PC-9 (cell line): ENCODE measurements around the gene BAIAP2L1. TPM values are rescaled to one million over a fixed set of nuclear protein-coding genes. Genes with fewer than 3 reads are reported as not detected.
A peak's percentile ranks its signal among the peaks of the same experiment; 100 is the strongest.

Experiments
- BruUV-seq: library from RNA; stranded (reverse); fragments of 400-500 nt; replicated peaks from 2 replicates; lab custom pipeline; 2021; lab: Mats Ljungman, UMichigan
- CTCF ChIA-PET: fragments of 300-600 bp; sonication (Branson Sonifier 250); formaldehyde crosslinking; loops from one replicate; lab custom pipeline; 2022; ENCODE audit warnings: antibody characterized with exemption; lab: Charles Lee
- POLR2A ChIA-PET: fragments of 300-600 bp; sonication (Branson Sonifier 250); formaldehyde crosslinking; loops from one replicate; lab custom pipeline; 2022; ENCODE audit warnings: antibody characterized with exemption; ENCODE audit not compliant: unreplicated experiment; lab: Charles Lee
- DNase-seq, 2 experiments: peaks; one replicate each; pipeline versions ENCODE4 v3.0.0 to v3.0.0-alpha.2; 2015 to 2022; ENCODE audit warnings: mixed read lengths in 1 of 2
- H2AFZ ChIP-seq: fragments of 200-600 bp; sonication (generic); 2 replicates; pipeline ENCODE4 v1.8.1; 2017; ENCODE audit warnings: antibody characterized with exemption
- H3F3A ChIP-seq: fragments of 200-600 bp; sonication (generic); 2 replicates; pipeline ENCODE4 v1.8.1; 2017; ENCODE audit warnings: antibody characterized with exemption, mild to moderate bottlenecking, low read depth; ENCODE audit not compliant: insufficient read depth
- H3K27ac ChIP-seq: fragments of 200-600 bp; sonication (generic); 2 replicates; pipeline ENCODE4 v1.6.1; 2016; ENCODE audit warnings: mixed run types
- H3K27me3 ChIP-seq: fragments of 200-600 bp; sonication (generic); 2 replicates; pipeline ENCODE4 v1.6.1; 2016; ENCODE audit warnings: low read depth, mixed run types; ENCODE audit not compliant: insufficient read depth
- H3K36me3 ChIP-seq: fragments of 200-600 bp; sonication (generic); 2 replicates; pipeline ENCODE4 v1.6.1; 2016; ENCODE audit warnings: low read depth, mixed run types
- H3K4me1 ChIP-seq: fragments of 200-600 bp; sonication (generic); replicated peaks from 2 replicates; pipeline ENCODE4 v1.6.1; 2016; ENCODE audit warnings: mixed run types; ENCODE audit not compliant: insufficient read depth
- H3K4me2 ChIP-seq: fragments of 200-600 bp; sonication (generic); 2 replicates; pipeline ENCODE4 v1.6.1; 2017; ENCODE audit warnings: mixed run types
- H3K4me3 ChIP-seq: fragments of 200-600 bp; sonication (generic); 2 replicates; pipeline ENCODE4 v1.6.1; 2016; ENCODE audit warnings: mixed run types
- H3K79me2 ChIP-seq: fragments of 200-600 bp; sonication (generic); 2 replicates; pipeline ENCODE4 v1.6.1; 2017; ENCODE audit warnings: low read depth, mixed run types
- H3K9me2 ChIP-seq: fragments of 200-600 bp; sonication (generic); 2 replicates; pipeline ENCODE4 v1.8.1; 2017; ENCODE audit warnings: mild to moderate bottlenecking; ENCODE audit not compliant: insufficient read depth
- H3K9me3 ChIP-seq: fragments of 200-600 bp; sonication (generic); 2 replicates; pipeline ENCODE4 v1.8.1; 2016; ENCODE audit warnings: low read depth; ENCODE audit not compliant: insufficient read depth
- H4K20me1 ChIP-seq: fragments of 200-600 bp; sonication (generic); 2 replicates; pipeline ENCODE4 v1.8.1; 2017; ENCODE audit not compliant: insufficient read depth
- EZH2 ChIP-seq: fragments of 200-600 bp; sonication (generic); IDR thresholded peaks from 2 replicates; pipeline ENCODE4 v1.8.0; 2017; ENCODE audit warnings: antibody characterized with exemption, low read depth
- intact Hi-C: fragments of 100-400 bp; cut with micrococcal nuclease; formaldehyde crosslinking; loops from one replicate; pipeline ENCODE4 v1.10.0; 2022; ENCODE audit not compliant: unreplicated experiment
- total RNA-seq: library from RNA; stranded (reverse); gene quantifications from 2 replicates; pipeline ENCODE4 v1.2.3, GENCODE V29; 2021
- TF ChIP-seq, protein P1 (sequence below): fragments of 200-600 bp; sonication (generic); conservative IDR thresholded peaks from 2 replicates; pipeline ENCODE4 v1.6.1; 2017; ENCODE audit warnings: mixed run types, antibody characterized with exemption, mild to moderate bottlenecking, moderate library complexity

Gene BAIAP2L1
- total RNA-seq, 1 experiment from 2014 or later, result 89.4 TPM

DNA sequence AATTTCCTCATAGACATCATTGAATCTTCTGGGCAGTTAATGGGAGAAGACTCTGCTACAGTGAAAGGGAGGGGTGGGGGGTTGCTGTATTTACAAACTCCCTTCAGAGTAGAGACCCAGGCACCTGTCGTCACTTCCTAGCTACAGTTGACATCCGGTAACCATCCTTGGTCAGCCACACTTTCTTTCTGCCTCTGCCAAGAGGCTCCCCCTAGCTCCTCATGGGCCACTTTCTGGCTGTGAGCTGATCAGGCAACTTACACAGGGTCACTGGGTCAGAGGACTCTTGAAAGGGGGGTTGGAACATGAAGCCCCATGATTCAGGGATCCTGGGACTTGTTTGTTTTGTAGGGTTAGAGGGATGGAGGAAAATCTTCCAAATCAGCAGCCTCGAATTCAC, 150.1 kb downstream of the BAIAP2L1 start:
- DNase-seq, result peak; percentile 26 to 43
- Histone ChIP-seq H3K4me3 (peak overlapping the region; percentile 100), H3F3A (peaks cover 23% of the 10 kb centered on the region), H3K79me2 (peaks cover 41% of the 10 kb centered on the region), H3K27me3 (no peaks in the 10 kb centered on the region), H3K9me2 (no peaks in the 10 kb centered on the region), H3K4me1 (peaks cover 25% of the 10 kb centered on the region), H3K9me3 (no peaks in the 10 kb centered on the region), H2AFZ (peak overlapping the region; percentile 98), H3K27ac (peak overlapping the region; percentile 71), H3K4me2 (peak overlapping the region; percentile 92), H4K20me1 (no peaks in the 10 kb centered on the region), H3K36me3 (no peaks in the 10 kb centered on the region)
- POLR2A ChIA-PET, result interaction anchor here (0.7 kb wide), 2 partner anchors 53 to 104 kb away, joined by 4 to 17 read pairs; no protein-coding TSS in a partner anchor
- BruUV-seq, result TSS peak; percentile 50
- CTCF ChIA-PET, result interaction anchor here (0.7 to 1.0 kb wide), 5 partner anchors 18 to 379 kb away, joined by 3 to 11 read pairs (median 3); partner anchors contain the start of gene ASNS
- TF ChIP-seq EZH2, result no peak
- TF ChIP-seq, protein P1, sequence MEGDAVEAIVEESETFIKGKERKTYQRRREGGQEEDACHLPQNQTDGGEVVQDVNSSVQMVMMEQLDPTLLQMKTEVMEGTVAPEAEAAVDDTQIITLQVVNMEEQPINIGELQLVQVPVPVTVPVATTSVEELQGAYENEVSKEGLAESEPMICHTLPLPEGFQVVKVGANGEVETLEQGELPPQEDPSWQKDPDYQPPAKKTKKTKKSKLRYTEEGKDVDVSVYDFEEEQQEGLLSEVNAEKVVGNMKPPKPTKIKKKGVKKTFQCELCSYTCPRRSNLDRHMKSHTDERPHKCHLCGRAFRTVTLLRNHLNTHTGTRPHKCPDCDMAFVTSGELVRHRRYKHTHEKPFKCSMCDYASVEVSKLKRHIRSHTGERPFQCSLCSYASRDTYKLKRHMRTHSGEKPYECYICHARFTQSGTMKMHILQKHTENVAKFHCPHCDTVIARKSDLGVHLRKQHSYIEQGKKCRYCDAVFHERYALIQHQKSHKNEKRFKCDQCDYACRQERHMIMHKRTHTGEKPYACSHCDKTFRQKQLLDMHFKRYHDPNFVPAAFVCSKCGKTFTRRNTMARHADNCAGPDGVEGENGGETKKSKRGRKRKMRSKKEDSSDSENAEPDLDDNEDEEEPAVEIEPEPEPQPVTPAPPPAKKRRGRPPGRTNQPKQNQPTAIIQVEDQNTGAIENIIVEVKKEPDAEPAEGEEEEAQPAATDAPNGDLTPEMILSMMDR, result no peak
- intact Hi-C loops, result loop anchor here (1.0 kb wide), 1 partner anchor 34 kb away; no protein-coding TSS in a partner anchor

DNA sequence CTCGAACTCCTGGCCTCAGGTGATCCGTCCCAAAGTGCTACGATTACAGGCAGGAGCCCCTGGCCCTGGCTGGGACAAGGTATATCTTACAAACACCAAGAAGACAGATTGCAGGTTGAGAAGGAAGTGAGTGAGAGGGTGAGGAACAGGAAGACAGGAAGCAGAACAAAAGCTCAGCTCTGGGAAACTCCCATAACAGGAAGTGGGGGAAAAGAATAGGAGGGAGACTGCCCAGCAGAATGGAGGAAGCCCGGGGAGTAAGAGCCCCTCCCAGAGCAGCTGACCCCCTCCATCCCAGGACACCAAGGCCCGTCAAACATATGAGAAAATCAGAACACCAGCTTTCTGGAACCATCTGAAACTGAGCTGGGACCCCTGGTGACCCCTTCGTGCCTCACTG, 151.8 kb downstream of the BAIAP2L1 start:
- Histone ChIP-seq H3K4me1 (peaks cover 25% of the 10 kb centered on the region), H3K9me3 (no peaks in the 10 kb centered on the region), H3K27ac (no peak overlapping the region), H3K9me2 (no peaks in the 10 kb centered on the region), H3K4me3 (no peak overlapping the region), H3K79me2 (peaks cover 31% of the 10 kb centered on the region), H3K4me2 (0 out of 2 replicates have a peak overlapping the region, but pooled peaks have one; percentile 92), H3F3A (peaks cover 23% of the 10 kb centered on the region), H3K36me3 (no peaks in the 10 kb centered on the region), H2AFZ (no peak overlapping the region), H4K20me1 (no peaks in the 10 kb centered on the region), H3K27me3 (no peaks in the 10 kb centered on the region)
- no peak for DNase-seq
- CTCF ChIA-PET, result no interaction called here
- intact Hi-C loops, result no loop called here
- POLR2A ChIA-PET, result no interaction called here
- TF ChIP-seq EZH2, result no peak
- TF ChIP-seq, protein P1, result no peak
- BruUV-seq, result no TSS peak

DNA sequence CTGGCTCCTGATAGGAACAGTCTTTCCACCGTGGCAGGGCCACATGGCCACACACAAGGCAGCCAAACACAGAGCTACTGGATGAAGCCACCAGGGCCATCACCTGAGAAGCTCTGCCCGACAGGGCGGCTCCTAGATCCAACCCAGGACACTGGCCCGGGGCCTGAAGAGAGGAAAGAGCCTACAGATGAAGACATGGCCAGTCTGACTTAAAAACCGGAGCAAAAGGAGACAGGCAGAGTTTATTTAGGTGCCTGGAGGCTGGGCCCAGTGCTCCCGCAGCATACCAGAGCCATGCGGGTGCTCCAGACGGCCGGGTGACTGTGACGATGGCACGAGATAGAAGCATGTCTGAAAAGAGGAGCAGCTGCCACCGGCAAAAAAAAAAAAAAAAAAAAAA, 152.7 kb downstream of the BAIAP2L1 start:
- no peaks in the 10 kb centered on the region for H4K20me1 ChIP-seq
- BruUV-seq, result no TSS peak
- no peak overlapping the region for H3K4me2 ChIP-seq
- no peak for DNase-seq
- H3K4me3 ChIP-seq, result no peak overlapping the region
- H3K9me3 ChIP-seq, result no peaks in the 10 kb centered on the region
- no peak overlapping the region for H2AFZ ChIP-seq
- peaks cover 25% of the 10 kb centered on the region for H3K4me1 ChIP-seq
- H3K27me3 ChIP-seq, result no peaks in the 10 kb centered on the region
- no peaks in the 10 kb centered on the region for H3K9me2 ChIP-seq
- ChIA-PET POLR2A (no interaction called here), CTCF (no interaction called here)
- peaks cover 22% of the 10 kb centered on the region for H3K79me2 ChIP-seq
- TF ChIP-seq, protein P1, result no peak
- no peak for TF ChIP-seq EZH2
- no peaks in the 10 kb centered on the region for H3K36me3 ChIP-seq
- peaks cover 23% of the 10 kb centered on the region for H3F3A ChIP-seq
- intact Hi-C loops, result no loop called here
- H3K27ac ChIP-seq, result no peak overlapping the region
